A549 (cell line): ENCODE measurements around the gene FAM20B. TPM values are rescaled to one million over a fixed set of nuclear protein-coding genes. Genes with fewer than 3 reads are reported as not detected.
A peak's percentile ranks its signal among the peaks of the same experiment; 100 is the strongest.

ENCODE experiments used
- ATAC-seq, 2 experiments: fragments of 200-7000 bp in 1 of 2; fragments of >200 bp in 1 of 2; cut with Nextera tagmentation in 1 of 2; cut with Tn5 transposase in 1 of 2; 3 replicates each; pipeline versions ENCODE4 v1.8.0 to v1.9.1; 2018 to 2020; ENCODE audit warnings: mild to moderate bottlenecking in 1 of 2, moderate library complexity in 1 of 2
- CTCF ChIA-PET: fragments of 300-600 bp; sonication (Branson Sonifier 250); formaldehyde crosslinking; extraction: SDS; loops from one replicate; lab custom pipeline; 2021; ENCODE audit warnings: antibody characterized with exemption, inconsistent platforms; lab: Yijun Ruan, JAX
- POLR2A ChIA-PET: fragments of 350-600 bp; formaldehyde crosslinking; extraction: SDS; loops from one replicate; lab custom pipeline; 2021; ENCODE audit warnings: antibody characterized with exemption, inconsistent platforms; lab: Yijun Ruan, JAX
- DNase-seq, 2 experiments: peaks; one replicate each; pipeline versions ENCODE4 v3.0.0 to v3.0.0-alpha.2; 2011 to 2016; ENCODE audit warnings: low read depth in 1 of 2, low spot score in 1 of 2
- FAIRE-seq: peaks from 2 replicates; lab custom pipeline; 2011; peaks lifted over from hg19 to GRCh38; lab: Jason Lieb, UNC
- H3K27ac ChIP-seq, 2 experiments: fragments of >200 bp; sonication (Bioruptor Twin); formaldehyde crosslinking; 3 replicates each; pipeline ENCODE4 v1.5.1; 2016 to 2017
- H3K4me1 ChIP-seq: fragments of >200 bp; sonication (Bioruptor Twin); formaldehyde crosslinking; 3 replicates; pipeline ENCODE4 v1.6.1; 2016
- H3K4me2 ChIP-seq: fragments of >200 bp; sonication (Bioruptor Twin); formaldehyde crosslinking; 3 replicates; pipeline ENCODE4 v1.6.1; 2016
- H3K4me3 ChIP-seq: fragments of >200 bp; sonication (Bioruptor Twin); formaldehyde crosslinking; 3 replicates; pipeline ENCODE4 v1.5.1; 2016
- H3K9me3 ChIP-seq: fragments of >200 bp; sonication (Bioruptor Twin); formaldehyde crosslinking; 3 replicates; pipeline ENCODE4 v1.6.1; 2016
- BCL3 ChIP-seq: fragments of >200 bp; sonication (Bioruptor Twin); formaldehyde crosslinking; IDR thresholded peaks from 3 replicates; pipeline ENCODE4 v1.6.1; 2016
- CHD2 ChIP-seq: fragments of 150-350 bp; IDR thresholded peaks from 2 replicates; pipeline ENCODE4 v1.6.1; 2014; ENCODE audit warnings: low read length; ENCODE audit not compliant: partially characterized antibody
- EHMT2 ChIP-seq: fragments of 200-600 bp; sonication (generic); IDR thresholded peaks from 2 replicates; pipeline ENCODE4 v1.6.1; 2016; ENCODE audit warnings: antibody characterized with exemption, low read depth, mild to moderate bottlenecking, moderate library complexity
- ELK1 ChIP-seq: fragments of 150-350 bp; IDR thresholded peaks from 2 replicates; pipeline ENCODE4 v1.6.1; 2014; ENCODE audit warnings: low read depth, mild to moderate bottlenecking, low read length
- EP300 ChIP-seq, 2 experiments: fragments of >200 bp; sonication (Bioruptor Twin); formaldehyde crosslinking; IDR thresholded peaks; 2 replicates in 1 of 2; 3 replicates in 1 of 2; pipeline ENCODE4 v1.6.1; 2016 to 2017
- ESRRA ChIP-seq: fragments of 150-350 bp; IDR thresholded peaks from 2 replicates; pipeline ENCODE4 v1.6.1; 2014; ENCODE audit warnings: mild to moderate bottlenecking, low read length, borderline replicate concordance
- FOSL2 ChIP-seq, 2 experiments: fragments of 450-650 bp in 1 of 2; fragments of >200 bp in 1 of 2; sonication (Bioruptor Twin) in 1 of 2; formaldehyde crosslinking; IDR thresholded peaks; 2 replicates each; pipeline versions ENCODE4 v1.5.0 to v1.6.1; 2016 to 2020; ENCODE audit warnings: mild to moderate bottlenecking in 1 of 2, moderate library complexity in 1 of 2
- GATA3 ChIP-seq: IDR thresholded peaks from 2 replicates; pipeline ENCODE4 v1.6.1; 2012; ENCODE audit warnings: borderline replicate concordance
- HDAC2 ChIP-seq: fragments of 200-600 bp; sonication (generic); IDR thresholded peaks from 2 replicates; pipeline ENCODE4 v1.6.1; 2016
- HOXA7 ChIP-seq: fragments of 250-450 bp; sonication (Bioruptor Pico); IDR thresholded peaks from 2 replicates; pipeline ENCODE4 v1.5.0; 2020; ENCODE audit warnings: mild to moderate bottlenecking, moderate library complexity
- KDM1A ChIP-seq: fragments of 200-600 bp; sonication (generic); IDR thresholded peaks from 2 replicates; pipeline ENCODE4 v1.6.1; 2016; ENCODE audit warnings: low read depth, mild to moderate bottlenecking
- MAFK ChIP-seq: fragments of 450-650 bp; IDR thresholded peaks from 2 replicates; pipeline ENCODE4 v1.6.1; 2014; ENCODE audit not compliant: partially characterized antibody
- MAX ChIP-seq: IDR thresholded peaks from 2 replicates; pipeline ENCODE4 v1.6.1; 2012
- MAZ ChIP-seq: fragments of 150-350 bp; IDR thresholded peaks from 2 replicates; pipeline ENCODE4 v1.6.1; 2014; ENCODE audit warnings: antibody characterized with exemption, low read depth, low read length, borderline replicate concordance
- NFE2L2 ChIP-seq: fragments of 150-350 bp; conservative IDR thresholded peaks from 2 replicates; pipeline ENCODE4 v1.6.1; 2014; ENCODE audit warnings: low read length
- NPAS2 ChIP-seq: fragments of 250-450 bp; sonication (Bioruptor Pico); IDR thresholded peaks from 2 replicates; pipeline ENCODE4 v1.8.0; 2022; ENCODE audit warnings: mild to moderate bottlenecking, moderate library complexity, borderline replicate concordance
- NR3C1 ChIP-seq: fragments of >200 bp; sonication (Bioruptor Twin); formaldehyde crosslinking; IDR thresholded peaks from 3 replicates; pipeline ENCODE4 v1.6.1; 2017
- PHF8 ChIP-seq: fragments of 200-600 bp; sonication (generic); IDR thresholded peaks from 2 replicates; pipeline ENCODE4 v1.6.1; 2016; ENCODE audit warnings: low read depth, mild to moderate bottlenecking, antibody characterized with exemption, moderate library complexity, borderline replicate concordance
- POLR2A ChIP-seq: IDR thresholded peaks from 2 replicates; pipeline ENCODE4 v1.6.1; 2012; ENCODE audit warnings: mild to moderate bottlenecking, low read length
- RAD21 ChIP-seq, 2 experiments: fragments of >200 bp in 1 of 2; sonication (Bioruptor Twin) in 1 of 2; formaldehyde crosslinking in 1 of 2; IDR thresholded peaks in 1 of 2; conservative IDR thresholded peaks in 1 of 2; 2 replicates in 1 of 2; 3 replicates in 1 of 2; pipeline ENCODE4 v1.6.1; 2012 to 2018; ENCODE audit warnings: inconsistent platforms in 1 of 2
- RNF2 ChIP-seq: fragments of 200-600 bp; sonication (generic); IDR thresholded peaks from 2 replicates; pipeline ENCODE4 v1.6.1; 2016; ENCODE audit warnings: low read depth, mild to moderate bottlenecking, antibody characterized with exemption, moderate library complexity, borderline replicate concordance
- SMC3 ChIP-seq: fragments of >200 bp; sonication (Bioruptor Twin); formaldehyde crosslinking; IDR thresholded peaks from 3 replicates; pipeline ENCODE4 v1.6.1; 2018; ENCODE audit warnings: inconsistent platforms
- USF2 ChIP-seq: fragments of 450-650 bp; IDR thresholded peaks from 2 replicates; pipeline ENCODE4 v1.6.1; 2014; ENCODE audit warnings: antibody characterized with exemption
- ZNF302 ChIP-seq: fragments of 250-450 bp; sonication (Bioruptor Pico); IDR thresholded peaks from 2 replicates; pipeline ENCODE4 v1.9.0; 2021; ENCODE audit warnings: inconsistent platforms, mild to moderate bottlenecking, moderate library complexity
- ZSCAN20 ChIP-seq: fragments of 250-450 bp; sonication (Bioruptor Pico); IDR thresholded peaks from 2 replicates; pipeline ENCODE4 v1.8.0; 2022; ENCODE audit warnings: mild to moderate bottlenecking, moderate library complexity
- WGBS: methylation state at CpG from one replicate; pipeline ENCODE4 v1.1.6; 2017; ENCODE audit errors: missing lambda C conversion rate; 5-methylcytosine and 5-hydroxymethylcytosine counted together
- polyA plus RNA-seq, 4 experiments: library from polyadenylated mRNA; depleted of rRNA in 3 of 4; stranded (reverse); fragments of >200 nt; fragmentation: RNase III in 1 of 4; extraction: RNeasy Plus Mini Kit Qiagen cat#74134 plus additional on column Dnase treatment in 1 of 4; gene quantifications; 2 replicates in 3 of 4; 3 replicates in 1 of 4; pipeline ENCODE4 v1.2.3, GENCODE V29; 2011 to 2017

The FAM20B gene
- polyA plus RNA-seq, 2 of the 4 experiments (the other 2 are of a cell fraction): 24.2 to 35.3 TPM

GRCh38 chr1:179017383-179018326 is 8.0 kb upstream of the FAM20B start:
- H3K4me3 ChIP-seq: peak overlapping the region; percentile 19; the same call in 2 of the 3 replicates
- ATAC-seq (peak in 1 of 2 experiments; percentile 52; a peak in 3 of 6 replicates), FAIRE-seq (no peak), DNase-seq (peak; percentile 40 to 56)
- CTCF ChIA-PET: interaction anchor here (0.6 to 5.6 kb wide), 9 partner anchors 9 to 805 kb away, joined by 3 to 99 read pairs (median 3); no protein-coding TSS in a partner anchor
- peaks cover 36% of the 10 kb centered on the region for H3K4me1 ChIP-seq
- POLR2A ChIA-PET: no interaction called here
- H3K4me2 ChIP-seq: peak overlapping the region; percentile 76
- peak overlapping the region; percentile 60 to 82 for H3K27ac ChIP-seq
- H3K9me3 ChIP-seq: no peaks in the 10 kb centered on the region
- TF ChIP-seq EP300 (IDR thresholded peaks at IDR 0.05) (no peak), NFE2L2 (no peak), MAX (peak; percentile 43; the same call in 1 of the 2 replicates), FOSL2 (IDR thresholded peaks at IDR 0.05) (0 out of 2 replicates have a peak, but pooled peaks have one; percentile 15), FOSL2 (CRISPR knock-in tag; IDR thresholded peaks at IDR 0.05) (peak; percentile 57), NPAS2 (CRISPR knock-in tag) (no peak), MAFK (no peak), MAZ (no peak), RNF2 (no peak), GATA3 (no peak)
- WGBS: 23% methylated on average over 3 of the region's 3 CpGs

GRCh38 chr1:179021873-179022272 is 3.8 kb upstream of the FAM20B start:
- ChIA-PET CTCF (interaction anchor here (1.3 to 2.0 kb wide), 2 partner anchors 57 to 479 kb away, joined by 4 to 7 read pairs; no protein-coding TSS in a partner anchor), POLR2A (no interaction called here)
- Histone ChIP-seq H3K9me3 (no peaks in the 10 kb centered on the region), H3K4me1 (peaks cover 28% of the 10 kb centered on the region), H3K4me2 (peak overlapping the region; percentile 35; the same call in 2 of the 3 replicates), H3K27ac (peak overlapping the region in 1 of 2 experiments; percentile 7; a peak in 1 of 6 replicates), H3K4me3 (no peak overlapping the region)
- ATAC-seq: no peak
- peak; percentile 21 to 56 for DNase-seq
- TF ChIP-seq ZSCAN20 (CRISPR knock-in tag) (no peak), CHD2 (no peak), RAD21 (conservative IDR thresholded peaks at IDR 0.05 in 1 of 2, IDR thresholded peaks at IDR 0.05 in 1 of 2) (no peak), ZNF302 (CRISPR knock-in tag) (no peak), SMC3 (no peak), POLR2A (no peak), USF2 (peak; percentile 70), HDAC2 (no peak)
- no peak for FAIRE-seq
- 27% methylated on average over 6 of the region's 6 CpGs for WGBS

- no peak overlapping the region for H3K27ac ChIP-seq
- TF ChIP-seq KDM1A: no peak
- no peak for TF ChIP-seq NR3C1
- TF ChIP-seq NPAS2 (CRISPR knock-in tag): no peak
- no peak for TF ChIP-seq BCL3
- TF ChIP-seq EHMT2: no peak
- TF ChIP-seq ELK1: no peak
- TF ChIP-seq PHF8: no peak
- no peak for TF ChIP-seq GATA3
- TF ChIP-seq HOXA7: no peak
- TF ChIP-seq ESRRA: no peak
- no peak for TF ChIP-seq POLR2A
- TF ChIP-seq, all 56 proteins: peak for 0
- Histone ChIP-seq H3K4me3 (no peak overlapping the region), H3K4me1 (peaks cover 26% of the 10 kb centered on the region), H3K9me3 (no peaks in the 10 kb centered on the region), H3K4me2 (no peak overlapping the region)
- WGBS: 75% methylated on average over 10 of the region's 10 CpGs
- POLR2A ChIA-PET: no interaction called here
- ATAC-seq (no peak), DNase-seq (no peak), FAIRE-seq (no peak)
- CTCF ChIA-PET: interaction anchor here (0.8 to 2.8 kb wide), 6 partner anchors 10 to 491 kb away, joined by 3 to 12 read pairs (median 4); no protein-coding TSS in a partner anchor
Measured at GRCh38 chr1:179023946-179024650, 1.6 kb upstream of the FAM20B start.
